SHP77 (cell line): ENCODE data around the gene HOXA6.

Experiments
- DNase-seq, 2 experiments: peaks; one replicate each; lab custom pipeline; 2025; lab: John Stamatoyannopoulos, UW

Gene HOXA6

GRCh38 chr7:27107391-27108381 is 39.9 kb downstream of the HOXA6 start:
- no peak for DNase-seq

- DNase-seq: no peak
Measured at GRCh38 chr7:27106901-27107240, 40.7 kb downstream of the HOXA6 start.

- no peak for DNase-seq
Measured at GRCh38 chr7:27106181-27106900, 41.2 kb downstream of the HOXA6 start.

GRCh38 chr7:27105301-27106031 is 42.1 kb downstream of the HOXA6 start:
- no peak for DNase-seq

- DNase-seq: no peak
Measured at GRCh38 chr7:27104341-27105058, 43.1 kb downstream of the HOXA6 start.

- no peak for DNase-seq
Measured at GRCh38 chr7:27103489-27104226, 43.9 kb downstream of the HOXA6 start.

- DNase-seq: no peak
Measured at GRCh38 chr7:27102581-27103442, 44.8 kb downstream of the HOXA6 start, which contains the start of gene HOXA2. Gene HOXA2 (minus strand): TSS chr7:27102683. CDS start chr7:27102500, 183 bp downstream.

GRCh38 chr7:27101957-27102580 is 45.5 kb downstream of the HOXA6 start:
- DNase-seq: no peak

GRCh38 chr7:27101171-27101956 is 46.2 kb downstream of the HOXA6 start:
- DNase-seq: no peak

- DNase-seq: no peak
Measured at GRCh38 chr7:27100694-27101170, 46.8 kb downstream of the HOXA6 start.

GRCh38 chr7:27099453-27100370 is 47.9 kb downstream of the HOXA6 start:
- DNase-seq: no peak

- DNase-seq: no peak
Measured at GRCh38 chr7:27098578-27099451, 48.8 kb downstream of the HOXA6 start.

- DNase-seq: no peak
Measured at GRCh38 chr7:27097686-27098577, 49.6 kb downstream of the HOXA6 start.

GRCh38 chr7:27096768-27097514 is 50.6 kb downstream of the HOXA6 start:
- DNase-seq: no peak
